WTC11 (cell line): ENCODE data around the gene PPID. TPM values are rescaled to one million over a fixed set of nuclear protein-coding genes. Genes with fewer than 3 reads are reported as not detected.

Source experiments
- ATF1 ChIP-seq: sonication (generic); formaldehyde crosslinking; IDR thresholded peaks from 2 replicates; pipeline ENCODE4 v1.8.1; 2023; ENCODE audit warnings: mild to moderate bottlenecking, moderate library complexity, missing genetic modification reagents
- CREM ChIP-seq: sonication (generic); formaldehyde crosslinking; IDR thresholded peaks from 2 replicates; pipeline ENCODE4 v1.8.1; 2022; ENCODE audit warnings: mild to moderate bottlenecking, missing genetic modification reagents, moderate library complexity
- ELF4 ChIP-seq: sonication (generic); formaldehyde crosslinking; IDR thresholded peaks from 2 replicates; pipeline ENCODE4 v1.8.1; 2022; ENCODE audit warnings: low read depth, mild to moderate bottlenecking, moderate library complexity, missing genetic modification reagents
- ESRRA ChIP-seq: sonication (generic); formaldehyde crosslinking; IDR thresholded peaks from 2 replicates; pipeline ENCODE4 v1.8.1; 2022; ENCODE audit warnings: mild to moderate bottlenecking, missing genetic modification reagents, borderline replicate concordance
- ETV6 ChIP-seq: sonication (generic); formaldehyde crosslinking; IDR thresholded peaks from 2 replicates; pipeline ENCODE4 v1.8.1; 2022; ENCODE audit warnings: mild to moderate bottlenecking, missing genetic modification reagents
- FOXJ3 ChIP-seq: sonication (generic); formaldehyde crosslinking; IDR thresholded peaks from 2 replicates; pipeline ENCODE4 v1.9.0; 2021; ENCODE audit warnings: missing genetic modification reagents, mild to moderate bottlenecking, borderline replicate concordance
- GTF2I ChIP-seq: fragments of 250-450 bp; sonication (Bioruptor Pico); conservative IDR thresholded peaks from 2 replicates; pipeline ENCODE4 v1.4.0; 2021; ENCODE audit warnings: mild to moderate bottlenecking
- NR1H2 ChIP-seq: sonication (generic); formaldehyde crosslinking; IDR thresholded peaks from 2 replicates; pipeline ENCODE4 v1.9.0; 2021; ENCODE audit warnings: mild to moderate bottlenecking, moderate library complexity, missing genetic modification reagents
- NR2C2 ChIP-seq: sonication (generic); formaldehyde crosslinking; IDR thresholded peaks from 2 replicates; pipeline ENCODE4 v1.8.0; 2022; ENCODE audit warnings: mild to moderate bottlenecking, missing genetic modification reagents
- NR3C1 ChIP-seq: sonication (generic); formaldehyde crosslinking; conservative IDR thresholded peaks from 2 replicates; pipeline ENCODE4 v1.8.1; 2023; ENCODE audit warnings: low read depth, mild to moderate bottlenecking, missing genetic modification reagents
- SMAD4 ChIP-seq: sonication (generic); formaldehyde crosslinking; IDR thresholded peaks from 2 replicates; pipeline ENCODE4 v1.8.0; 2022; ENCODE audit warnings: mild to moderate bottlenecking, missing genetic modification reagents
- TEAD1 ChIP-seq: sonication (generic); formaldehyde crosslinking; IDR thresholded peaks from 2 replicates; pipeline ENCODE4 v1.8.0; 2022; ENCODE audit warnings: mild to moderate bottlenecking, missing genetic modification reagents
- TEAD4 ChIP-seq: sonication (generic); formaldehyde crosslinking; IDR thresholded peaks from 2 replicates; pipeline ENCODE4 v1.8.0; 2022; ENCODE audit warnings: mild to moderate bottlenecking, missing genetic modification reagents
- ZNF138 ChIP-seq: sonication (generic); formaldehyde crosslinking; conservative IDR thresholded peaks from 2 replicates; pipeline ENCODE4 v1.8.1; 2022; ENCODE audit warnings: mild to moderate bottlenecking, moderate library complexity, missing genetic modification reagents
- ZNF219 ChIP-seq: sonication (generic); formaldehyde crosslinking; IDR thresholded peaks from 2 replicates; pipeline ENCODE4 v1.8.0; 2023; ENCODE audit warnings: missing genetic modification reagents, mild to moderate bottlenecking, borderline replicate concordance
- ZNF232 ChIP-seq: sonication (generic); formaldehyde crosslinking; IDR thresholded peaks from 2 replicates; pipeline ENCODE4 v1.8.0; 2022; ENCODE audit warnings: mild to moderate bottlenecking, missing genetic modification reagents
- ZNF263 ChIP-seq: sonication (generic); formaldehyde crosslinking; IDR thresholded peaks from 2 replicates; pipeline ENCODE4 v1.8.1; 2022; ENCODE audit warnings: low read depth, mild to moderate bottlenecking, moderate library complexity, missing genetic modification reagents
- ZNF396 ChIP-seq: fragments of 250-450 bp; sonication (Bioruptor Pico); IDR thresholded peaks from 2 replicates; pipeline ENCODE4 v1.8.0; 2021; ENCODE audit warnings: mild to moderate bottlenecking, moderate library complexity, borderline replicate concordance
- ZNF416 ChIP-seq: fragments of 250-450 bp; sonication (Bioruptor Pico); IDR thresholded peaks from 2 replicates; pipeline ENCODE4 v1.9.0; 2021; ENCODE audit warnings: mild to moderate bottlenecking, inconsistent platforms
- total RNA-seq: library from RNA; stranded (reverse); gene quantifications from 3 replicates; pipeline ENCODE4 v1.2.3, GENCODE V29; 2021
- TF ChIP-seq, protein P1 (sequence below): sonication (generic); formaldehyde crosslinking; conservative IDR thresholded peaks from 2 replicates; pipeline ENCODE4 v1.8.1; 2023; ENCODE audit warnings: mild to moderate bottlenecking, low read depth, missing genetic modification reagents, moderate library complexity
- TF ChIP-seq, protein P2 (sequence below): fragments of 250-450 bp; sonication (Bioruptor Pico); IDR thresholded peaks from 2 replicates; pipeline ENCODE4 v1.9.0; 2021; ENCODE audit warnings: mild to moderate bottlenecking
- TF ChIP-seq, protein P3 (sequence below): sonication (generic); formaldehyde crosslinking; IDR thresholded peaks from 2 replicates; pipeline ENCODE4 v1.8.1; 2023; ENCODE audit warnings: mild to moderate bottlenecking, missing genetic modification reagents, moderate library complexity
- TF ChIP-seq, protein P4 (sequence below): fragments of 250-450 bp; sonication (Bioruptor Pico); IDR thresholded peaks from 2 replicates; pipeline ENCODE4 v1.9.0; 2021; ENCODE audit warnings: mild to moderate bottlenecking
- TF ChIP-seq, protein P5 (sequence below): sonication (generic); formaldehyde crosslinking; IDR thresholded peaks from 2 replicates; pipeline ENCODE4 v1.8.1; 2023; ENCODE audit warnings: mild to moderate bottlenecking, missing genetic modification reagents, borderline replicate concordance
- TF ChIP-seq, protein P6 (sequence below): fragments of 250-450 bp; sonication (Bioruptor Pico); IDR thresholded peaks from 2 replicates; pipeline ENCODE4 v2.1.2; 2022; ENCODE audit warnings: mild to moderate bottlenecking, moderate library complexity
- TF ChIP-seq, protein P7 (sequence below): sonication (generic); formaldehyde crosslinking; IDR thresholded peaks from 2 replicates; pipeline ENCODE4 v1.8.1; 2023; ENCODE audit warnings: mild to moderate bottlenecking, missing genetic modification reagents

PPID gene
- total RNA-seq, 1 experiment from 2014 or later = 40.5 TPM

DNA sequence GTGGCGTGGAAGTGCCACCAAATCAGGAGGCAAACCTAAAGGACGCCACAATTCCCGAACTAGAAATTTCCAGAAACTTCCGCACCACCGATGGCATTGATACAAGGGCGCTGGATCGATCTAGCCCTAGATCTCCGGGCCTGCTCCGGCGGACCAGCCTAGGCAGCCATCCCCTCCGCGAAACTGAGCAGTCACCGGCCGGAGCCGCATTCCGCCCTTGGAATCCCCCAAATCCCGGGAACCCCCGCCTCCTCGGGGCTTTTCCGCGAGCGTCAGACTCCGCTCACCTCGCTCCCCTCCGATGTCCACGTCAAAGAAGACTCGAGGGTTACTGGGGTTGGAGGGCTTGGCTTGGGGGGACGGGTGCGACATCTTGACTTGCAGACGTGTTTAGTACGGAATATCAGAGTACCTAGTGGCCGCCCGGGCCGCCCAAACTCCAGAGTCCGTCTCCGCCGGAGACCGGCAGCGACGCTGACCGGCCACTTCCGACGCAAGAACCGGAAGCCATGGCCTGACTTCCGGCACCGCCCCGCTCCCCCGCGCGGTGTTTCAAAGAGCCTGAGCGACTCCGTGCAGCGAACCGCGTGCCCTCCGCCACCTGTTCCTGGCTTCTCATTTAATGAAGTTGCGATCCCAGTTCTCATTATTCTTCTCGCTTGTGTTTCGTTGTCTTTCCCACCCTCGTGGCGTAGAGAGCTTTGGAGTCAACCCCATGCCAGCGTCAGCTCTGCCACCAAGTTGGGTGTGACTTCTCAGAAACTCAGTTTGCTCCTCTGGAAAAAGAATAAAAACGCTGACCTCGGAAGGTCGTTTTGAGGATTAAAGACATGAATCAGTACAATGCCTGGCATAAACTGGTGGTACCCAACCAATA is at the start of gene PPID (continued):
- TF ChIP-seq, protein P1, sequence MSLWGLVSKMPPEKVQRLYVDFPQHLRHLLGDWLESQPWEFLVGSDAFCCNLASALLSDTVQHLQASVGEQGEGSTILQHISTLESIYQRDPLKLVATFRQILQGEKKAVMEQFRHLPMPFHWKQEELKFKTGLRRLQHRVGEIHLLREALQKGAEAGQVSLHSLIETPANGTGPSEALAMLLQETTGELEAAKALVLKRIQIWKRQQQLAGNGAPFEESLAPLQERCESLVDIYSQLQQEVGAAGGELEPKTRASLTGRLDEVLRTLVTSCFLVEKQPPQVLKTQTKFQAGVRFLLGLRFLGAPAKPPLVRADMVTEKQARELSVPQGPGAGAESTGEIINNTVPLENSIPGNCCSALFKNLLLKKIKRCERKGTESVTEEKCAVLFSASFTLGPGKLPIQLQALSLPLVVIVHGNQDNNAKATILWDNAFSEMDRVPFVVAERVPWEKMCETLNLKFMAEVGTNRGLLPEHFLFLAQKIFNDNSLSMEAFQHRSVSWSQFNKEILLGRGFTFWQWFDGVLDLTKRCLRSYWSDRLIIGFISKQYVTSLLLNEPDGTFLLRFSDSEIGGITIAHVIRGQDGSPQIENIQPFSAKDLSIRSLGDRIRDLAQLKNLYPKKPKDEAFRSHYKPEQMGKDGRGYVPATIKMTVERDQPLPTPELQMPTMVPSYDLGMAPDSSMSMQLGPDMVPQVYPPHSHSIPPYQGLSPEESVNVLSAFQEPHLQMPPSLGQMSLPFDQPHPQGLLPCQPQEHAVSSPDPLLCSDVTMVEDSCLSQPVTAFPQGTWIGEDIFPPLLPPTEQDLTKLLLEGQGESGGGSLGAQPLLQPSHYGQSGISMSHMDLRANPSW = no peak
- TF ChIP-seq ZNF138 (CRISPR knock-in tag) (0 out of 2 replicates have a peak, but pooled peaks have one; percentile 43), GTF2I (CRISPR knock-in tag) (no peak), FOXJ3 (no peak), ZNF232 (CRISPR knock-in tag) (no peak), NR1H2 (no peak), NR3C1 (CRISPR knock-in tag) (0 out of 2 replicates have a peak, but pooled peaks have one; percentile 49), ZNF219 (CRISPR knock-in tag) (no peak; the same call in 1 of the 2 replicates), TEAD1 (peak; percentile 71), ELF4 (CRISPR knock-in tag) (no peak), ZNF396 (no peak), ATF1 (CRISPR knock-in tag) (no peak), SMAD4 (no peak), NR2C2 (CRISPR knock-in tag) (no peak), TEAD4 (no peak), ESRRA (CRISPR knock-in tag) (no peak), ZNF263 (CRISPR knock-in tag) (no peak), ETV6 (CRISPR knock-in tag) (peak; percentile 93), ZNF416 (no peak), CREM (CRISPR knock-in tag) (no peak)
- TF ChIP-seq, protein P2, sequence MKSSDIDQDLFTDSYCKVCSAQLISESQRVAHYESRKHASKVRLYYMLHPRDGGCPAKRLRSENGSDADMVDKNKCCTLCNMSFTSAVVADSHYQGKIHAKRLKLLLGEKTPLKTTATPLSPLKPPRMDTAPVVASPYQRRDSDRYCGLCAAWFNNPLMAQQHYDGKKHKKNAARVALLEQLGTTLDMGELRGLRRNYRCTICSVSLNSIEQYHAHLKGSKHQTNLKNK (CRISPR knock-in tag) = no peak
- TF ChIP-seq, protein P3, sequence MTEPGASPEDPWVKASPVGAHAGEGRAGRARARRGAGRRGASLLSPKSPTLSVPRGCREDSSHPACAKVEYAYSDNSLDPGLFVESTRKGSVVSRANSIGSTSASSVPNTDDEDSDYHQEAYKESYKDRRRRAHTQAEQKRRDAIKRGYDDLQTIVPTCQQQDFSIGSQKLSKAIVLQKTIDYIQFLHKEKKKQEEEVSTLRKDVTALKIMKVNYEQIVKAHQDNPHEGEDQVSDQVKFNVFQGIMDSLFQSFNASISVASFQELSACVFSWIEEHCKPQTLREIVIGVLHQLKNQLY (CRISPR knock-in tag) = no peak
- TF ChIP-seq, protein P4, sequence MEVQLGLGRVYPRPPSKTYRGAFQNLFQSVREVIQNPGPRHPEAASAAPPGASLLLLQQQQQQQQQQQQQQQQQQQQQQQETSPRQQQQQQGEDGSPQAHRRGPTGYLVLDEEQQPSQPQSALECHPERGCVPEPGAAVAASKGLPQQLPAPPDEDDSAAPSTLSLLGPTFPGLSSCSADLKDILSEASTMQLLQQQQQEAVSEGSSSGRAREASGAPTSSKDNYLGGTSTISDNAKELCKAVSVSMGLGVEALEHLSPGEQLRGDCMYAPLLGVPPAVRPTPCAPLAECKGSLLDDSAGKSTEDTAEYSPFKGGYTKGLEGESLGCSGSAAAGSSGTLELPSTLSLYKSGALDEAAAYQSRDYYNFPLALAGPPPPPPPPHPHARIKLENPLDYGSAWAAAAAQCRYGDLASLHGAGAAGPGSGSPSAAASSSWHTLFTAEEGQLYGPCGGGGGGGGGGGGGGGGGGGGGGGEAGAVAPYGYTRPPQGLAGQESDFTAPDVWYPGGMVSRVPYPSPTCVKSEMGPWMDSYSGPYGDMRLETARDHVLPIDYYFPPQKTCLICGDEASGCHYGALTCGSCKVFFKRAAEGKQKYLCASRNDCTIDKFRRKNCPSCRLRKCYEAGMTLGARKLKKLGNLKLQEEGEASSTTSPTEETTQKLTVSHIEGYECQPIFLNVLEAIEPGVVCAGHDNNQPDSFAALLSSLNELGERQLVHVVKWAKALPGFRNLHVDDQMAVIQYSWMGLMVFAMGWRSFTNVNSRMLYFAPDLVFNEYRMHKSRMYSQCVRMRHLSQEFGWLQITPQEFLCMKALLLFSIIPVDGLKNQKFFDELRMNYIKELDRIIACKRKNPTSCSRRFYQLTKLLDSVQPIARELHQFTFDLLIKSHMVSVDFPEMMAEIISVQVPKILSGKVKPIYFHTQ (CRISPR knock-in tag) = no peak
- TF ChIP-seq, protein P5, sequence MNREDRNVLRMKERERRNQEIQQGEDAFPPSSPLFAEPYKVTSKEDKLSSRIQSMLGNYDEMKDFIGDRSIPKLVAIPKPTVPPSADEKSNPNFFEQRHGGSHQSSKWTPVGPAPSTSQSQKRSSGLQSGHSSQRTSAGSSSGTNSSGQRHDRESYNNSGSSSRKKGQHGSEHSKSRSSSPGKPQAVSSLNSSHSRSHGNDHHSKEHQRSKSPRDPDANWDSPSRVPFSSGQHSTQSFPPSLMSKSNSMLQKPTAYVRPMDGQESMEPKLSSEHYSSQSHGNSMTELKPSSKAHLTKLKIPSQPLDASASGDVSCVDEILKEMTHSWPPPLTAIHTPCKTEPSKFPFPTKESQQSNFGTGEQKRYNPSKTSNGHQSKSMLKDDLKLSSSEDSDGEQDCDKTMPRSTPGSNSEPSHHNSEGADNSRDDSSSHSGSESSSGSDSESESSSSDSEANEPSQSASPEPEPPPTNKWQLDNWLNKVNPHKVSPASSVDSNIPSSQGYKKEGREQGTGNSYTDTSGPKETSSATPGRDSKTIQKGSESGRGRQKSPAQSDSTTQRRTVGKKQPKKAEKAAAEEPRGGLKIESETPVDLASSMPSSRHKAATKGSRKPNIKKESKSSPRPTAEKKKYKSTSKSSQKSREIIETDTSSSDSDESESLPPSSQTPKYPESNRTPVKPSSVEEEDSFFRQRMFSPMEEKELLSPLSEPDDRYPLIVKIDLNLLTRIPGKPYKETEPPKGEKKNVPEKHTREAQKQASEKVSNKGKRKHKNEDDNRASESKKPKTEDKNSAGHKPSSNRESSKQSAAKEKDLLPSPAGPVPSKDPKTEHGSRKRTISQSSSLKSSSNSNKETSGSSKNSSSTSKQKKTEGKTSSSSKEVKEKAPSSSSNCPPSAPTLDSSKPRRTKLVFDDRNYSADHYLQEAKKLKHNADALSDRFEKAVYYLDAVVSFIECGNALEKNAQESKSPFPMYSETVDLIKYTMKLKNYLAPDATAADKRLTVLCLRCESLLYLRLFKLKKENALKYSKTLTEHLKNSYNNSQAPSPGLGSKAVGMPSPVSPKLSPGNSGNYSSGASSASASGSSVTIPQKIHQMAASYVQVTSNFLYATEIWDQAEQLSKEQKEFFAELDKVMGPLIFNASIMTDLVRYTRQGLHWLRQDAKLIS = 0 out of 2 replicates have a peak, but pooled peaks have one; percentile 36
- TF ChIP-seq, protein P6, sequence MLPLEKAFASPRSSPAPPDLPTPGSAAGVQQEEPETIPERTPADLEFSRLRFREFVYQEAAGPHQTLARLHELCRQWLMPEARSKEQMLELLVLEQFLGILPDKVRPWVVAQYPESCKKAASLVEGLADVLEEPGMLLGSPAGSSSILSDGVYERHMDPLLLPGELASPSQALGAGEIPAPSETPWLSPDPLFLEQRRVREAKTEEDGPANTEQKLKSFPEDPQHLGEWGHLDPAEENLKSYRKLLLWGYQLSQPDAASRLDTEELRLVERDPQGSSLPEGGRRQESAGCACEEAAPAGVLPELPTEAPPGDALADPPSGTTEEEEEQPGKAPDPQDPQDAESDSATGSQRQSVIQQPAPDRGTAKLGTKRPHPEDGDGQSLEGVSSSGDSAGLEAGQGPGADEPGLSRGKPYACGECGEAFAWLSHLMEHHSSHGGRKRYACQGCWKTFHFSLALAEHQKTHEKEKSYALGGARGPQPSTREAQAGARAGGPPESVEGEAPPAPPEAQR (CRISPR knock-in tag) = no peak
- TF ChIP-seq, protein P7, sequence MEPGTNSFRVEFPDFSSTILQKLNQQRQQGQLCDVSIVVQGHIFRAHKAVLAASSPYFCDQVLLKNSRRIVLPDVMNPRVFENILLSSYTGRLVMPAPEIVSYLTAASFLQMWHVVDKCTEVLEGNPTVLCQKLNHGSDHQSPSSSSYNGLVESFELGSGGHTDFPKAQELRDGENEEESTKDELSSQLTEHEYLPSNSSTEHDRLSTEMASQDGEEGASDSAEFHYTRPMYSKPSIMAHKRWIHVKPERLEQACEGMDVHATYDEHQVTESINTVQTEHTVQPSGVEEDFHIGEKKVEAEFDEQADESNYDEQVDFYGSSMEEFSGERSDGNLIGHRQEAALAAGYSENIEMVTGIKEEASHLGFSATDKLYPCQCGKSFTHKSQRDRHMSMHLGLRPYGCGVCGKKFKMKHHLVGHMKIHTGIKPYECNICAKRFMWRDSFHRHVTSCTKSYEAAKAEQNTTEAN (CRISPR knock-in tag) = 0 out of 2 replicates have a peak, but pooled peaks have one; percentile 19
